Dendritic cell treated with granulocyte-macrophage colony-stimulating factor and Interleukin-4, amounts not matched to agents 40 ng/mL and 50 ng/mL, for 4 days (primary cell): Measurements from ENCODE around the gene SUGCT.

ENCODE experiments used
- H3K27ac Mint-ChIP-seq: one replicate; pipeline ENCODE4 v1.8.0; 2022; ENCODE audit warnings: mild to moderate bottlenecking, mixed read lengths
- H3K27me3 Mint-ChIP-seq: one replicate; pipeline ENCODE4 v1.8.0; 2022; ENCODE audit warnings: mild to moderate bottlenecking, mixed read lengths
- H3K36me3 Mint-ChIP-seq: one replicate; pipeline ENCODE4 v1.8.0; 2022; ENCODE audit warnings: low read depth, mixed read lengths
- H3K4me1 Mint-ChIP-seq: one replicate; pipeline ENCODE4 v1.8.0; 2022; ENCODE audit warnings: low read depth, mixed read lengths
- H3K4me3 Mint-ChIP-seq: one replicate; pipeline ENCODE4 v1.8.0; 2022; ENCODE audit warnings: mild to moderate bottlenecking, moderate library complexity, mixed read lengths
- H3K9me3 Mint-ChIP-seq: one replicate; pipeline ENCODE4 v1.8.0; 2022; ENCODE audit warnings: mixed read lengths
- intact Hi-C: fragments of 100-400 bp; cut with micrococcal nuclease; formaldehyde crosslinking; loops from one replicate; pipeline ENCODE4 v1.15.0; 2022

SUGCT gene

DNA sequence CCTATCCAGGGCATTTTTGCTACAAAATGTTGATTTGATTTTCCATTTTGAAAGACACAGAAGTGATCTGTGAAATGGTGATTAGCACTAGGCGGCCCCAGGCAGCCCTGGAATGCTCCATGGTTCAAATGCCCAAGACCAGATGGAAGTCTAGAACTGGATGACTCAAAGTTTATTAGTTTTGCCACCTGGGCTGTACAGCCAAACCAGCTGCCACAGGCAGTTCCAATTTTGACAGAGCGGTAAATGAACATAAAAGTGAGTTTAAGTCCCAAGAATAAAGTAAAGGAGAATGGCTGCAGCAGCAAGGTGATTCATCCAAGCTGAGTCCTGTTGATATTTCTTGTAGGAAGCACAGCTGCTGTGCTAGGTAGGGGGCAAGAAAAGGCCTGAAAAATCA is 180.5 kb downstream of the SUGCT start:
- H3K27ac Mint-ChIP-seq: no peak overlapping the region
- H3K27me3 Mint-ChIP-seq: no peaks in the 10 kb centered on the region
- H3K4me3 Mint-ChIP-seq: no peak overlapping the region
- intact Hi-C loops: loop anchor here (5.0 kb wide), 1 partner anchor 78 kb away; no protein-coding TSS in a partner anchor
- H3K36me3 Mint-ChIP-seq: no peaks in the 10 kb centered on the region
- H3K9me3 Mint-ChIP-seq: no peaks in the 10 kb centered on the region
- no peaks in the 10 kb centered on the region for H3K4me1 Mint-ChIP-seq

- Mint-ChIP-seq H3K27ac (no peak overlapping the region), H3K4me3 (no peak overlapping the region), H3K4me1 (no peaks in the 10 kb centered on the region), H3K9me3 (no peaks in the 10 kb centered on the region), H3K36me3 (no peaks in the 10 kb centered on the region), H3K27me3 (no peaks in the 10 kb centered on the region)
- intact Hi-C loops: loop anchor here (5.0 kb wide), 1 partner anchor 79 kb away; no protein-coding TSS in a partner anchor
Observed at GRCh38 chr7:40316176-40316575, 181.4 kb downstream of the SUGCT start.

DNA sequence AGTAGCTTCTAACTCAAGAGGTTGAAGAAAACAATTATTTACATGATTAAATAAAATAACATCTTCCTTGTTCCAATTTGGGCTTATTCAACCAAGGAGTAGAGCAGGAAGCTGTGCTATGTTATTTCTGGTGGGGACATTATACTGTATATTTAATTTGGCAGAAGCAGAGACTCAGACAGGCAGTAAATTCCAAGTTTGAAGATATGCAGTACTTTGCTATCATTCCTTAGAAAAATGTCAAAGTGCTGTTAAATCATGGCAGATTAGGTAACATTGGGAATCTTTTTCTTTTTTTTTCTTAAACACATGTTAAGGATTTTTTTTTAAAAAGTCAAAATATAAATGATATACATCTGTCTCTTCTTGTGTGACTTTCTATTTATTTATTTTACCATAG is 190.1 kb downstream of the SUGCT start:
- Mint-ChIP-seq H3K9me3 (no peaks in the 10 kb centered on the region), H3K4me3 (no peak overlapping the region), H3K36me3 (no peaks in the 10 kb centered on the region), H3K4me1 (no peaks in the 10 kb centered on the region), H3K27ac (no peak overlapping the region), H3K27me3 (no peaks in the 10 kb centered on the region)
- intact Hi-C loops: loop anchor here (5.0 kb wide), 1 partner anchor 1372 kb away; no protein-coding TSS in a partner anchor

DNA sequence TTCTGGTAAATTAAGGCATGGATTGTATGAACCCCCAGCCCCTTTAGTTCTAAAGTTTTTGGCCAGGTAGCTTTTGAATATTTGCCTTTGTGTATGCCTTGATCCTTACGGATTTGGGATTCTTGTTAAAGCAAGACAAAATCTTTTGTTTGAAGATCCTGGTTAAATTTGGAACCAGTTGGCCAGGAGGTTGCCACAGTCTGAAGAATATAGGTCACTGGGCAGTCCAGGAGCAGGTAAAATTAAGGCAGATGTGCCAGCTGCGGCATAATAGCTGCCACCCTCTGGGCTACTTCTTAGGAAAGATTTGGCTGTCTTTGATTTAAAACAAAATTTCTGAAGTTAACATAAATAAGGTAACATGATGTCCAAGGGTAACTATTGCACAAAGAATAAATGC is 192.3 kb downstream of the SUGCT start:
- no peaks in the 10 kb centered on the region for H3K27me3 Mint-ChIP-seq
- no peaks in the 10 kb centered on the region for H3K4me1 Mint-ChIP-seq
- H3K27ac Mint-ChIP-seq: no peak overlapping the region
- no peaks in the 10 kb centered on the region for H3K36me3 Mint-ChIP-seq
- no peaks in the 10 kb centered on the region for H3K9me3 Mint-ChIP-seq
- intact Hi-C loops: loop anchor here (5.0 kb wide), 1 partner anchor 1370 kb away; no protein-coding TSS in a partner anchor
- H3K4me3 Mint-ChIP-seq: no peak overlapping the region

DNA sequence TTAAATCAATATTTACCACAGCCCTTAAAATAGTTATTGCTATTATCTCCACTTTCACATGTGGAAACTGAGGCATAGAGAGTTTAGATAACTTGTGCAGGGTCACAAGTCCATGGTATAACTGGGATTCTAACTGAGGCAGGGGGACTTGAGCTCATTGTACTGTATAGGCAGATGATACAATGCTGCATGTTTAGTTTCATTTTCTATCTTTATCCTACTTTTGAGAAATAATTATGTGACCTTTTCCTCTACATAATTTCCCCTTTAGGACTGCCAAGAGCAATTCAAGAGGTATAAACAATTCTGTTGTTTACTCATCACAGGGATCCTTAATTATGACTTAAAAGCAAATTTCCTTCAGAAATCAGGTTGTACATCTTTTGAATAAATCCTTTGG is 193.1 kb downstream of the SUGCT start:
- no peaks in the 10 kb centered on the region for H3K9me3 Mint-ChIP-seq
- H3K36me3 Mint-ChIP-seq: no peaks in the 10 kb centered on the region
- H3K4me3 Mint-ChIP-seq: no peak overlapping the region
- no peak overlapping the region for H3K27ac Mint-ChIP-seq
- intact Hi-C loops: loop anchor here (5.0 kb wide), 1 partner anchor 1369 kb away; no protein-coding TSS in a partner anchor
- no peaks in the 10 kb centered on the region for H3K4me1 Mint-ChIP-seq
- H3K27me3 Mint-ChIP-seq: no peaks in the 10 kb centered on the region

GRCh38 chr7:40329601-40330153 is 194.9 kb downstream of the SUGCT start:
- Mint-ChIP-seq H3K4me3 (no peak overlapping the region), H3K4me1 (no peaks in the 10 kb centered on the region), H3K27ac (no peak overlapping the region), H3K36me3 (no peaks in the 10 kb centered on the region), H3K9me3 (no peaks in the 10 kb centered on the region), H3K27me3 (no peaks in the 10 kb centered on the region)
- intact Hi-C loops: loop anchor here (1.0 to 5.0 kb wide), 2 partner anchors 275 to 1368 kb away; no protein-coding TSS in a partner anchor

- Mint-ChIP-seq H3K36me3 (no peaks in the 10 kb centered on the region), H3K9me3 (no peaks in the 10 kb centered on the region), H3K4me3 (no peak overlapping the region), H3K27ac (no peak overlapping the region), H3K27me3 (no peaks in the 10 kb centered on the region), H3K4me1 (no peaks in the 10 kb centered on the region)
- intact Hi-C loops: no loop called here
Observed at GRCh38 chr7:40330408-40330807, 195.6 kb downstream of the SUGCT start.

DNA sequence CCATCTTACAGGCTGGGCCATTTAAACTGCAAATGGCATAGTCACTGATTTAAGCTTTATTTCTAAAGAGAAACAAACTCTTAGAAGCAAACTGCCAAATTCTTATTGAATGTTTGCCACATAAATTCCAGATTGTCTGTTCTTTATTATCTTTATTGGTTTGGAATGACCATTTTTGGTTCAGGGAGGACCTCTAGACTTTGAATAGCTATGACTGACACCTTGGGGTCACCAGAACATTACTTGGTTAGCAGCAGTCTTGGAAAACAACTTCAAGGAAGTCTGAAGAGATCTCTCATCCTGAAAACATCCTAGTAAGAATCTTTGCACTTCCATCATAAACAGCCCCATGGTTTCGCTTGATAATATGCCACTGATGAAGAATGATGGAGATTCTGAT is 197.1 kb downstream of the SUGCT start:
- Mint-ChIP-seq H3K4me1 (no peaks in the 10 kb centered on the region), H3K27me3 (no peaks in the 10 kb centered on the region), H3K9me3 (peaks cover 5% of the 10 kb centered on the region), H3K27ac (no peak overlapping the region), H3K4me3 (no peak overlapping the region), H3K36me3 (no peaks in the 10 kb centered on the region)
- intact Hi-C loops: no loop called here

GRCh38 chr7:40332516-40332915 is 197.7 kb downstream of the SUGCT start:
- peaks cover 10% of the 10 kb centered on the region for H3K9me3 Mint-ChIP-seq
- no peaks in the 10 kb centered on the region for H3K4me1 Mint-ChIP-seq
- H3K4me3 Mint-ChIP-seq: no peak overlapping the region
- intact Hi-C loops: no loop called here
- no peak overlapping the region for H3K27ac Mint-ChIP-seq
- H3K27me3 Mint-ChIP-seq: no peaks in the 10 kb centered on the region
- no peaks in the 10 kb centered on the region for H3K36me3 Mint-ChIP-seq

DNA sequence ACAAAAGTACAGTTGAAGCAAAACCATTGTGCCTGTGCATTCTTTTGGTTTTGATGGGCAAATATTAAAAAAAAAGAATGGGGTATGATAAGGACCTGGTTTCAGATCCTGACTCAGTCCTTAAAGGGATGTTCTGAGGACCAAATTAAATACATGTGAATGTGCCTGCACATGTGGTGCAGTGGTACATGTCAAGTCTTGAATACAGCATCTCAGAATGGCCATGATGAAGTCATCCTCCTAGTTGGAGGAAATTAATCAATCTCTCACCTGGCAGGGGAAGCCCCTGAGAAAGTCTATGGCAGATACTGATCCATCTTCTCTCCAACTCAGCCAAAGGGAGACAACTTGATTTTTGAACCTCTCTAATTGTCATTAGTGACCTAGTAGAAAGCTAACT is 207.0 kb downstream of the SUGCT start:
- no peaks in the 10 kb centered on the region for H3K27me3 Mint-ChIP-seq
- H3K36me3 Mint-ChIP-seq: no peaks in the 10 kb centered on the region
- no peaks in the 10 kb centered on the region for H3K4me1 Mint-ChIP-seq
- no peak overlapping the region for H3K27ac Mint-ChIP-seq
- intact Hi-C loops: no loop called here
- H3K4me3 Mint-ChIP-seq: no peak overlapping the region
- peaks cover 32% of the 10 kb centered on the region for H3K9me3 Mint-ChIP-seq

DNA sequence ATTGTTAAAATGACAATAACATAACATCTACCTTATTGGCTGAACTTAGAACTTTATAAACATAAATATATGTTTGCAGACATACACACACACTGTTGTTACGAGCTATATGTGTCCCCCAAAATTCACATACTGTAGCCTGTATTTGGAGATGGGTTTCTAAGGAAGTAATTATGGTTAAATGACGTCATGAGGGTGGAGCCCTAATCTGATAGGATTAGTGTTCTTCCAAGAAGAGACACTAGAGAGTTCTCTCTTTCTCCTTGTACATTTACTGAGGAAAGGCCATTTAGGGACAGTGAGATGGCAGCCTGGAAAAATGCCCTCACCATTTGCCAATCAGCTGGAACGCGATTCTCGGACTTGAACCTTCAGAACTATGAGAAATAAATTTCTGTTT is 211.7 kb downstream of the SUGCT start:
- no peak overlapping the region for H3K4me3 Mint-ChIP-seq
- H3K27ac Mint-ChIP-seq: no peak overlapping the region
- H3K27me3 Mint-ChIP-seq: no peaks in the 10 kb centered on the region
- no peaks in the 10 kb centered on the region for H3K9me3 Mint-ChIP-seq
- no peaks in the 10 kb centered on the region for H3K36me3 Mint-ChIP-seq
- intact Hi-C loops: no loop called here
- H3K4me1 Mint-ChIP-seq: no peaks in the 10 kb centered on the region

GRCh38 chr7:40348126-40348728 is 213.4 kb downstream of the SUGCT start:
- no peak overlapping the region for H3K27ac Mint-ChIP-seq
- H3K36me3 Mint-ChIP-seq: no peaks in the 10 kb centered on the region
- no peak overlapping the region for H3K4me3 Mint-ChIP-seq
- H3K9me3 Mint-ChIP-seq: no peaks in the 10 kb centered on the region
- H3K27me3 Mint-ChIP-seq: no peaks in the 10 kb centered on the region
- intact Hi-C loops: no loop called here
- no peaks in the 10 kb centered on the region for H3K4me1 Mint-ChIP-seq

- no peak overlapping the region for H3K27ac Mint-ChIP-seq
- H3K36me3 Mint-ChIP-seq: no peaks in the 10 kb centered on the region
- H3K9me3 Mint-ChIP-seq: no peaks in the 10 kb centered on the region
- no peaks in the 10 kb centered on the region for H3K4me1 Mint-ChIP-seq
- intact Hi-C loops: no loop called here
- no peaks in the 10 kb centered on the region for H3K27me3 Mint-ChIP-seq
- no peak overlapping the region for H3K4me3 Mint-ChIP-seq
Observed at GRCh38 chr7:40350100-40350499, 215.3 kb downstream of the SUGCT start.

DNA sequence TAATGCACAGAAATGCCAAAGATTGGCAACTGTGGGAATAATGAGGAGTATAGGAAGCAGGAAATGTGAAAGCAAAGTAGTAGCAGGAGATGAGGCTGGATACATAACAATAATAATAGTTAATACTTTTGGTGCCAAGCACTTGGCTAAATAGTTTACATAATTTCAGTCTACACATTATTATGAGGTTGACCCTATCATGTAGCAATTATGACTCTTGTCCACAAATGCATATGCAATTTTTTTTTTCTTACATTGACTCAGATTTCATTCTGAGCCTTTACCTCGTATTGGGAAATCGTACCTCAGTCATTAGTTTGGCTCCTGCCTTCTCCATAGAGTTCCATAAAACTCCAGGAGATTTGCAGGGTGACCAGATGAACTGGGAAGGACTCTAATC is 219.9 kb downstream of the SUGCT start:
- Mint-ChIP-seq H3K4me3 (no peak overlapping the region), H3K36me3 (no peaks in the 10 kb centered on the region), H3K27ac (no peak overlapping the region), H3K4me1 (no peaks in the 10 kb centered on the region), H3K27me3 (no peaks in the 10 kb centered on the region), H3K9me3 (no peaks in the 10 kb centered on the region)
- intact Hi-C loops: no loop called here

DNA sequence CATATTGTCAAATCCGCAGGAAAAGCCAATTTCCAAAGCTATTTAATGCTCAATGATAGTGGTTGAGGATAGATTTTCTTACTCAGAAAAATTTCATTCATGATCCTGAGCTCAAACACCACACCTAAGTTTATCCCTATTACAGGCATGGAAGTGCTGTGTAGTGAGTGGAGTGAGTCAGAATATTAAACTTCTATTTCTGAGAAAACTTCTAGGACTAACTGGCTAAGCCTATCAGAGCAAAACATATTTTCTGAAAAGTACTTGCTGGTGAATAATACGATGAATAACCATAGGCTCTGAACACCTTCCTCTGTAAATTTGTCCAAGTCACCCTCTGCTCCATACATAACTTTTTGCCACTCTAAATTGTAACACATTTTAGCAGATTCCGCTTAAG is 221.5 kb downstream of the SUGCT start:
- no peaks in the 10 kb centered on the region for H3K9me3 Mint-ChIP-seq
- H3K4me1 Mint-ChIP-seq: no peaks in the 10 kb centered on the region
- no peak overlapping the region for H3K27ac Mint-ChIP-seq
- H3K36me3 Mint-ChIP-seq: no peaks in the 10 kb centered on the region
- intact Hi-C loops: no loop called here
- no peak overlapping the region for H3K4me3 Mint-ChIP-seq
- no peaks in the 10 kb centered on the region for H3K27me3 Mint-ChIP-seq
